Rectal smooth muscle tissue (tissue), 1 donor: Measurements from ENCODE around the gene CNFN.
A peak's percentile ranks its signal among the peaks of the same experiment; 100 is the strongest.

Source experiments
- H3K27ac ChIP-seq: one replicate; pipeline ENCODE4 v1.7.0; 2013; ENCODE audit warnings: low read depth, low read length, inconsistent platforms
- H3K27me3 ChIP-seq: one replicate; pipeline ENCODE4 v1.7.0; 2013; ENCODE audit warnings: low read length; ENCODE audit not compliant: control insufficient read depth, insufficient read depth
- H3K36me3 ChIP-seq: one replicate; pipeline ENCODE4 v1.7.0; 2013; ENCODE audit warnings: low read length; ENCODE audit not compliant: control insufficient read depth, insufficient read depth
- H3K4me1 ChIP-seq: one replicate; pipeline ENCODE4 v1.7.0; 2013; ENCODE audit warnings: low read length; ENCODE audit not compliant: control insufficient read depth, insufficient read depth
- H3K4me3 ChIP-seq: one replicate; pipeline ENCODE4 v1.7.0; 2013; ENCODE audit warnings: low read length
- H3K9ac ChIP-seq: one replicate; pipeline ENCODE4 v1.7.0; 2013; ENCODE audit warnings: low read length

The CNFN gene, protein sequence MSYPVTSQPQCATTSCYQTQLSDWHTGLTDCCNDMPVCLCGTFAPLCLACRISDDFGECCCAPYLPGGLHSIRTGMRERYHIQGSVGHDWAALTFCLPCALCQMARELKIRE

DNA sequence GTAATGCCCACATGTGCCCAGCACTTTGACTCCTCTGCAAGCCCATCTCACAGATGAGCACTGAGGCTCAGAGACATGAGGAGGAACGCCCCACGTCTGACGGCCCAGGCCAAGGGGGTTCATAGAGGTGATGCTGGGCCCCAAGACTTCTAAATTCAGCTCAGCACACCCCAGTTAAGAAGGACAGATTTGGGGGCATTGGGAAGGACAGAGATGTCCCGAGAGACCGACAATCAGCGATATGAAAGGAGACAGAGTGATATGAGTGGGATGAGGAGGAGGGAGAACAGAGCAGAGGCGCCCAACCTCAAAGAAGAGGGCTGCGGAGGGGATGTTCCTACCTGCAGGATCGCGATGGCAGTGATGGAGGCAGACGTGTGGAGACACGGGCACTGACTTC is at the start of gene CNFN:
TSS of gene CNFN (minus strand) at position 399 of the 400 bp plus-strand sequence. CDS start 1,260 bp downstream, outside the sequence.
- Histone ChIP-seq H3K36me3 (no peaks in the 10 kb centered on the region), H3K27me3 (peaks cover 13% of the 10 kb centered on the region), H3K9ac (no peak within 1 kb of the TSS), H3K4me3 (no peak within 1 kb of the TSS), H3K4me1 (no peaks in the 10 kb centered on the region), H3K27ac (no peak within 1 kb of the TSS)

DNA sequence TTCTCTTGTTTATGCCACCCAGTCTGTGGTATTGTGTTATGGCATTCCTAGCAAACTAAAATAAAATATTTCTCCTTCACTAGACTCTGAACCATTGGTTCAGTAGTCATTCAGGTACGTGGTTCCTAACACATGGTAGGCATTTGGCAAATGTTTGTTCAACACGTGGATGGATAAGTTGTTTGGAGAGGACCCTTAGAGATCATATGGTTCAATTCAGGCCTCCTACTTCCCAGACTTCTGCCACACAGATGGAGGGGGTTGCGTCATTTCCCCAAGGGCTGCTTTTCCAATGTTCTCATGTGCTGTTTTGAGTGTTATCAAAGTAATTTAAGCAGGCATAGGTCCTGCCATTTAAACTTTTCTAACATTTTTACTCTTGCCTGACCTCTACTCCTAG is 45.9 kb upstream of the CNFN start:
- Histone ChIP-seq H3K27me3 (no peaks in the 10 kb centered on the region), H3K9ac (no peak overlapping the region), H3K36me3 (no peaks in the 10 kb centered on the region), H3K4me3 (no peak overlapping the region), H3K4me1 (no peaks in the 10 kb centered on the region), H3K27ac (no peak overlapping the region)

DNA sequence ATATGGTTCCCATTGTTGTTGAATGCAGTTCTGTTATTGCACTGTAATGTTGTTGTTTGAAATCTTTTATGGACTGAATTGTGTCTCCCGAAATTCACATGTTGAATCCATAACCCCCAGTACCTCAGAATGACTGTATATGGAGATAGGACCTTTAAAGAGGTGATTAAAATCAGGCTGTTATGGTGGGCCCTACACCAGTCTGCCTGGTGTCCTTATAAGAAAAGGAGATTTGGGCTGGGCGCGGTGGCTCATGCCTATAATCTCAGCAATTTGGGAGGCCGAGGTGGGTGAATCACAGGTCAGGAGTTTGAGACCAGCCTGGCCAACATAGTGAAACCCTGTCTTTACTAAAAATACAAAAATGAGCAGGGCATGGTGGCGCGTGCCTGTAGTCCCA is 45.2 kb upstream of the CNFN start:
- Histone ChIP-seq H3K4me1 (no peaks in the 10 kb centered on the region), H3K27ac (no peak overlapping the region), H3K27me3 (no peaks in the 10 kb centered on the region), H3K9ac (no peak overlapping the region), H3K36me3 (no peaks in the 10 kb centered on the region), H3K4me3 (no peak overlapping the region)

DNA sequence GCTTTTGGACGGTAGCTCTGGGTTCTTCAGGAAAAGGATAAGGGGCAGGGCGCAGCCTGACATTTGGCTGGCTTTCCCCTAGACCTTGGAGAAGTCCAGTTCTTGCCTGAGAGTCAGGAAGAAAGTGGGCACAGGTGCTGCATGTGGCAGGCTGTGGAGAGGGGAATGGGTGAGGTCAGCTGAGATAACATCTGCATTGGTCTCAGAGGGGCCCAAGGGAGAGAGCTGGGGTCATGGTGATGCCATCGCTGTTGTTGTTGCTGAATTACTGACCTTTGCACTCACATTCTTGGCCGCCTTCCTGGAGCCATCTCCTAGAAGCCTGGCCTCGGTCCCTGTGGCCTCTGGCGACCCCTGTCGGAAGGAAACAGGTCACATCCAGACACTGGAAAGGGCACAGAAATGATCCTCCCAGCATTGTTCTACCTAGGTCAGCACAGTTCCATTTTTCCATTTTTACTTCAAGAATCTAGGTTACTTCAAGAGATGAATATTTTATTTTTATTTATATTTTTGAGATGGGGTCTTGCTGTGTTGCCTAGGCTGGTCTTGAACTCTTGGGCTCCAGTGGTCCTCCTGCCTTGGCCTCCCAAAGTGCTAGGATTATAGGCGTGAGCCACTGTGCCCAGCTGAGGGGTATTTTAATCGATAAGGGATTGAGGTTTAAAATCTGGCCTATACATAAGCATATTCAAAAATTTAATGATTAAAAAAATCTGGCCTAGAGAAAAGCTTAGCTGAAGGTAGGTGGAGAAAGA is 43.6 kb upstream of the CNFN start:
- Histone ChIP-seq H3K9ac (no peak overlapping the region), H3K4me1 (no peaks in the 10 kb centered on the region), H3K36me3 (no peaks in the 10 kb centered on the region), H3K27ac (no peak overlapping the region), H3K27me3 (no peaks in the 10 kb centered on the region), H3K4me3 (no peak overlapping the region)

DNA sequence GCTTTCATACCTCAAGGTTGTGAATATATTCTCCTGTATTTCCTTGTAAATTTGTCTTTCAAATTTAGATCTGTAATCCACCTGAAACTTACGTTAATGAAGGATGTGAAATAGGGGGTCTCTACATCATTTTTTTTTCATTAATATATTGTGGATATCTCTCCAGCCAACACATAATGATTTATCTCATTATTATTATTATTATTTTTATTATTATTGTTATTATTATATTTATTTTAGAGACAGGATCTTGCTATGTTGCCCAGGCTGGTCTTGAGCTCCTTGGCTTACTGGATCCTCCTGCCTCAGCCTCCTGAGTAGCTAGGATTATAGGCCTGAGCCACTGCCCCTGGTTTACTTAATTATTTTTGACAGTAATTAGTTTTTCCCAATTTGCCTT is 41.4 kb upstream of the CNFN start:
- H3K4me3 ChIP-seq, result no peak overlapping the region
- H3K36me3 ChIP-seq, result no peaks in the 10 kb centered on the region
- no peak overlapping the region for H3K9ac ChIP-seq
- H3K27me3 ChIP-seq, result no peaks in the 10 kb centered on the region
- H3K4me1 ChIP-seq, result no peaks in the 10 kb centered on the region
- no peak overlapping the region for H3K27ac ChIP-seq

DNA sequence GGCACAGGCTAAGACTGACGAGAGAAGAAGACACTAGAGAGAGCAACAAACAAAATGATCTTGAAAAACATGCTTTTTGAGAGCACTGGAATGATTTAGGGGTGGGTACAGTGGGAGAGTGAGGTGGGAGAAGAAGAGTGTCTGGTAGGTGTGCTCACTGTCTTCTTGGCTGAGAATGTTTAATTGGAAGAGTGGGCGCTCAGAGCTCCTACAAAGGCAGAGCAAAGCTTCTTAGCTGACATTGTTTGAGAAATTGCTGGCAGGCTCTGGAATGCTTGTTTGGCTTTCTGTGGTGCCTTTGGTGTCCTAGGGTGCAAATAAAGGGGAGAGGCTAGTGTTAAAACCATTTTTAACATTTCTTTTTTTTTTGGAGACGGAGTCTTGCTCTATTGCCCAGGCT is 38.6 kb upstream of the CNFN start:
- Histone ChIP-seq H3K27ac (no peak overlapping the region), H3K4me3 (no peak overlapping the region), H3K36me3 (no peaks in the 10 kb centered on the region), H3K27me3 (no peaks in the 10 kb centered on the region), H3K9ac (no peak overlapping the region), H3K4me1 (peaks cover 2% of the 10 kb centered on the region)

DNA sequence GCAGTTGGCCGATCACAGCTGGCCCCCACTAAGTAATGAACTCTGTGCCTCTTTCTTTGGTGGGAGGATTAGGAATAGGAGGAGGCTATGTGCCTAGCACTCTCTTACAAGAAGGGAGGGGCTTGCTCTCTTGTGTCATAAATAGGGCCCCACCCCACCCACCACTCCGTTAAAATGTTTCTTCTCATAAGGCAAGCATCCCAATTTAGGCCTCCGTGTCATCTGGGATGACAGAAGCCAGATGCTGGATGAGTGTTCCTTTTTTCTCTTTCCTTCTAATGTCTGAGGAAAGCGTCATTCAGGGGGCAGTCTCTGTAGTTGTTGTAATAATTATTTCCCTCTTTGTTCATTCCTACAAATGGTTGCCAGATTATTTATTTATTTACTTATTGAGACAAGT is 37.2 kb upstream of the CNFN start, which contains the start of gene LIPE:
TSS of gene LIPE (minus strand) at position 76 of the 400 bp plus-strand sequence. CDS start 239 bp downstream, outside the sequence.
- Histone ChIP-seq H3K4me3 (no peak within 1 kb of the TSS), H3K27ac (no peak within 1 kb of the TSS), H3K9ac (no peak within 1 kb of the TSS), H3K27me3 (no peaks in the 10 kb centered on the region), H3K4me1 (peaks cover 5% of the 10 kb centered on the region), H3K36me3 (no peaks in the 10 kb centered on the region)

DNA sequence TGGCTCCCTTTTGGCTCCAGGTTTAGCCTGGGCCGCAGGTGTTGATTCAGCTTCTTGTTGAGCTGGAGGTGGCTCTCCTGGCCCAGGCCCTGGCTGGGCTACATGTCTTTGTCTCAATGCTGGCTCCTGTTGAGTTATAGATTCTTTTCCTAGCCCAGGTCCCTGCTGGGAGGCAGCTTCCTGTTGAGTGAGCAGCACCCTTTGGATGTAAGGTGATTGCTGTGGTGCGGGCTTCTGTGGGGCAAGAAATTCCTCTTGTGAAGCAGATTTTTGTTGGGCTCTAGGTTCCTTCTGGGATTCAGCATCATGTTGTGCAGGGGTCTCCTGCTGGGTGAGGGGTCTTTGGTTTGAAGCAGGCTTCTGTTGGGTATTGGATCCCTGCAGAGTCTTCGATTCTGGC is 36.5 kb upstream of the CNFN start:
- Histone ChIP-seq H3K27ac (no peak overlapping the region), H3K9ac (no peak overlapping the region), H3K4me3 (no peak overlapping the region)

DNA sequence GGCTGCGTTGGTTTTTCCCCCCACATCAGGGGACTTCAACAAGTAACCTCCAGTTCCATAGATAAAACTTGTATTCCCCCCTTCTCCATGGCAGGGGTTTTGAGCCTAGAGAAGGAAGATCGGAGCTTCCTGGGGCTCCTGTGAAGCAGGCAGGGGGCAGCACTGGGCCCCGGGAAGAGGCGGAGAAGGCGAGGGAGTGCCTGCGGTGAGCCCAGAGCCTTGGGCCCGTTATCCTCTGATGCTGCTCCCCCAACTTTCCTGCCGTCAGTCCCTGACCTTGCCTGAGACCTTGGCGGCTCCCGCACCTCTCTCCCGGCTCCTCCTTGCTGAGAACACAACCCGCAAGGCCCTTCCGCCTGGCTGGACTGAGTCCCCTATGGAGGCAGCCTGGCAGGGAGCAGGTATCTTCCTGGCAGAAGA is 34.6 kb upstream of the CNFN start:
- Histone ChIP-seq H3K9ac (no peak overlapping the region), H3K27ac (no peak overlapping the region), H3K4me1 (peaks cover 5% of the 10 kb centered on the region), H3K27me3 (no peaks in the 10 kb centered on the region), H3K4me3 (no peak overlapping the region), H3K36me3 (no peaks in the 10 kb centered on the region)

More for the DNA sequence above, 36.5 kb upstream of the CNFN start:
- H3K36me3 ChIP-seq, result no peaks in the 10 kb centered on the region
- H3K27me3 ChIP-seq, result no peaks in the 10 kb centered on the region
- peaks cover 5% of the 10 kb centered on the region for H3K4me1 ChIP-seq

DNA sequence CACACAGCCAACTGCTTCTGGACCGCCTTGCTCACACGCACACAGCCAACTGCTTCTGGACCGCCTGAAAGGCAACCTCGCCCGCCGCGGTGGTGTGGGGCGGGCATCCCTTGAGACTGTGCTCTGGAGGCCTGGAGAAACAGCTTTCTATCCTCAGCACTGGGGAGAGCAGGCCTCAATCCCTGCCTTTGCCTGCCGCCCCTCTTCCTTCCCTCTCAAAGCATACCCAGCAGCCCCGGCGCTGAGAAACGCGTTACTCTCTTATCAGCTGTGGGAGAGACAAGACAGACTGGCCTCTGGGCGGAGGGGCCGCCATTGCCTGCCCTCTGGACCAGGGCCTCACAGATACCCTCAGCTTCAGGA is 34.2 kb upstream of the CNFN start:
- no peaks in the 10 kb centered on the region for H3K36me3 ChIP-seq
- H3K27me3 ChIP-seq, result no peaks in the 10 kb centered on the region
- no peak overlapping the region for H3K27ac ChIP-seq
- peaks cover 5% of the 10 kb centered on the region for H3K4me1 ChIP-seq
- H3K9ac ChIP-seq, result no peak overlapping the region
- peak overlapping the region; percentile 83 for H3K4me3 ChIP-seq

DNA sequence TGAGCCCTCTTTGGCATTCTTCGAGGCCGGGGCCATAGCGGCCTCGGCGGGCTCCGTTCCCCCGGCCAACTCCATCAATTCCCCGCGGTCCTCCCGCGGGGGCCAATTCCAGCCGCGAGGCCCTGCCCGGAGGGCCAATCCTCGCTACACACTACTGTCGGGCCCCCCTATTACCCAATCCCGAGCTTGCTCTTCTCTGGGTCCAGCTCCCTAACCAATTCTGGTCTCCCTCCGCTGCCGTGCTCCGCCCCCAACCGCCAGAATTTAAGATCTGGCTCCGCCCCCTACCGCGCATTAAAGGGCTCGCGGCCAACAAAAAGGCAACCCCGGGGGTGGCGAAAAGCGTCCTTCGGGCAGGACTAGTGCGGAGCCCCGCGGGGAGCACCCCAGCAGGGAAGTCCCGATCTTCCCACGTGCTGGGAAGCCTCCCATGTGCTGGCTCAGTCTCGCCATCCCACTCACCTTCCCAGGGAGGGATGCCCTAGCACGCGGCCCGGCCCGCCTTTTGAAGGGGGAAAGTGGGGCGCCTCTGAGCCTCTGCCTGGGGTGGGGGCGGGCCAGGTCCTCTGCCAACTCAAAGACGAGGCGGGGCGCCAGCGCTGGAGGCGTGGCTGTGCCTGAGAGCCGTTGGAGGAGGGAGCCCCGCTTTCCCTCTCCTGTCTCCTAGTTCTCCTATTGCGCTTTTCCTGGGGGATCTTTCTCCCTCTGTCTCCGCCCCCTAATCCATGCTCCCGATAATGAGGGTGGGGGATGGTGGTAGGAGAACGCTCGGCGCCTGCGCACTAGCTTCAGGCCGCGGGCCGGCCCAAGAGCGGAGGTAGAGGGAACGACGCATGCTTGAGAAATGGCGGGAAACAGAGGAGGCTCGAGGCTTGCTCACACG is 33.6 kb upstream of the CNFN start:
- Histone ChIP-seq H3K9ac (peak overlapping the region; percentile 57), H3K36me3 (no peaks in the 10 kb centered on the region), H3K4me1 (peaks cover 5% of the 10 kb centered on the region), H3K27ac (peak overlapping the region; percentile 37), H3K27me3 (no peaks in the 10 kb centered on the region), H3K4me3 (peak overlapping the region; percentile 83)

DNA sequence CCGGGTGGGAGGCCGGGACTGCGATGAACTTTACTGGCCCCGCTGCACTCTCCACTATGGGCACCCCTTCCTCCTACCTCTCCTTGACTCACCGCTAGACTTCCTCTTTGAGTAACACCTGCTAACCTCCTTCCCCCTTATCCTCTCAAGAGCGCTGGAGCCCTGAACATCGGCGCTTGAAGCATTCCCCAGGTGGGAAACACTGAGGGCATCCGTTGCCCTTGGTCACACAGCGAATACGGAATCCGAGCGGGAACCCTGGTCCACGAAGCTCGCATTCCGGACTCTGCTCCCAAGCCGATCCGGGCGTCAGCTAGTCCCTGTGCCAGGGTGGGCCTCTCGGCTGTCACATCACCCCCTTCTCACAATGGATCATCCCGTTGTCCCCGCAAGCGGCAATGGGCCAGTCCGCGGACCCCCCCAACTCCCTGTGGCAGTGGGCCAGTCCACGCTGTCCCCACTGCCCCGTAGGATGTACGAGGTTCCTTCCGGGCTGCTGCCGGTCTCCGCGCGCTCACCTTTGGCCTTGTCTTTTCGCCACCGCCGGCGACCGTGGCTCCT is 32.9 kb upstream of the CNFN start:
- Histone ChIP-seq H3K36me3 (no peaks in the 10 kb centered on the region), H3K27me3 (no peaks in the 10 kb centered on the region), H3K4me1 (peaks cover 5% of the 10 kb centered on the region), H3K27ac (peak overlapping the region; percentile 3), H3K9ac (peak overlapping the region; percentile 57), H3K4me3 (peak overlapping the region; percentile 83)
